GM10248 (cell line): Measurements from ENCODE around the gene ELAVL1.

Experiments used
- CTCF ChIA-PET: fragments of 300-600 bp; sonication (Branson Sonifier 250); formaldehyde crosslinking; extraction: SDS; loops from one replicate; lab custom pipeline; 2021; ENCODE audit warnings: antibody characterized with exemption; lab: Yijun Ruan, JAX
- POLR2A ChIA-PET: fragments of 350-650 bp; sonication (Branson Sonifier 250); formaldehyde crosslinking; extraction: SDS; loops from one replicate; lab custom pipeline; 2020; ENCODE audit warnings: antibody characterized with exemption; lab: Yijun Ruan, JAX
- DNase-seq: peaks from one replicate; pipeline ENCODE4 v3.0.0; 2012; ENCODE audit errors: extremely low spot score
- CTCF ChIP-seq: IDR thresholded peaks from 2 replicates; pipeline ENCODE4 v1.5.1; 2012; ENCODE audit warnings: mild to moderate bottlenecking, low read depth; ENCODE audit errors: extremely low read depth, missing control alignments, control extremely low read depth

The ELAVL1 gene

GRCh38 chr19:8023371-8023770 lies 17.9 kb upstream of the ELAVL1 start:
- CTCF ChIA-PET, result interaction anchor here (2.3 kb wide), 1 partner anchor 21 kb away, joined by 6 read pairs; no protein-coding TSS in a partner anchor
- no peak for TF ChIP-seq CTCF
- DNase-seq, result no peak
- POLR2A ChIA-PET, result no interaction called here

DNA sequence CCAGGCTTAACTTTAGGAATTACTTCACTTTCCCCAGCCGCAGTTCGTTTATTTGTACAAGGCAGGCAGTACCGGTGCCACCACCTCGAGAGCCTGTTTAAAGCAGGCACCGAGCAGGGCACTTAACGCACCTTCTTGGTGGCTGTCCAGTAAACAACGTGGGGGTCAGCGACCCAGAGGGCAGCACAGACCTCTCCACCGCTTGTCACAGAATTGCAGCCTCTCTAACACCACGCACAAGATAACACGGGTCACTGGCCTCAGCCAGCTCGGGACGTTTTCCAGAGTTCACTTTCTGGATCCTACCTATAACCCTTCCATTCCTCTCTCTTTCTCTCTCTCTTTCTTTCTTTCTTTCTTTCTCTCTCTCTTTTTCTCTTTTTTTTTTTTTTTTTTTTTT lies 16.8 kb upstream of the ELAVL1 start:
- TF ChIP-seq CTCF, result no peak
- POLR2A ChIA-PET, result no interaction called here
- no peak for DNase-seq
- CTCF ChIA-PET, result no interaction called here

DNA sequence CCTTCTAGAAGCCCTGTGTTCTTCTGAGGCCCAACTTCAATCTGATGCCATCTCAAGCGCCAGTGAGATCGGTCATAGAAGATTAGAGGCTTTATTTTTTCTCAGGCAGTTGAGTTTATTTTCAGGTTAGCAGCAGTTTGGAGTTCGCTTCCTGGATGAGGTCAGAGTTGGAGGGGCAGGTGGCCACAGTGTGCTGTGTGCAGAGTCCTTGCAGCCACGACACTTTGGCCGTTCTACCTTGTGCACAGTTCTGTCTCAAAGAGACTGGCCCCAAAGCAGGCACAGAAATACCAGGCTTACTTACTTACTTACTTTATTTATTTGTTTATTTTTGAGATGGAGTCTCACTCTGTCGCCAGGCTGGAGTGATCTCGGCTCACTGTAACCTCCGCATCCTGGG lies 15.9 kb upstream of the ELAVL1 start:
- TF ChIP-seq CTCF, result no peak
- DNase-seq, result no peak
- POLR2A ChIA-PET, result no interaction called here
- CTCF ChIA-PET, result no interaction called here

DNA sequence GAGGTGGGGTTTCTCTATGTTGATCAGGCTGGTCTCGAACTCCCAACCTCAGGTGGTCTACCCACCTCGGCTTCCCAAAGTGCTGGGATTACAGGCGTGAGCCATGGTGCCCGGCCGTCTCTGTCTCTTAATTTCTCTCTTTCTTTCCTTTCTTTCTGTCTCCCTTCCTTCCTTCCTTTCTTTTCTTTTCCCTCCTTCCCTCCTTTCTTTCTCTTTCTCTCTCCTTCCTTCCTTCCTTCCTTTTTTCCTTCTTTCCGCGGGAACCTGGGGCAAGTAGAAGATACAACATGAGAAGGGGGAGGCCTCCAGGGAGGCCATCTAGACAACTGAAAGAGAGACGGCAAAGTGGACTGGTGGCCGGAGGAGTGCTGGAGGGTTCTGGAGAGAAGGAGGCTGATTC lies 15.2 kb upstream of the ELAVL1 start:
- POLR2A ChIA-PET, result no interaction called here
- CTCF ChIA-PET, result no interaction called here
- TF ChIP-seq CTCF, result no peak
- no peak for DNase-seq

- ChIA-PET CTCF (interaction anchor here (1.0 to 2.9 kb wide), 4 partner anchors 8 to 23 kb away, joined by 3 to 11 read pairs (median 4); no protein-coding TSS in a partner anchor), POLR2A (no interaction called here)
- DNase-seq, result peak; percentile 75
- TF ChIP-seq CTCF, result peak; percentile 66
Measured at GRCh38 chr19:8017808-8018207, 12.4 kb upstream of the ELAVL1 start.

DNA sequence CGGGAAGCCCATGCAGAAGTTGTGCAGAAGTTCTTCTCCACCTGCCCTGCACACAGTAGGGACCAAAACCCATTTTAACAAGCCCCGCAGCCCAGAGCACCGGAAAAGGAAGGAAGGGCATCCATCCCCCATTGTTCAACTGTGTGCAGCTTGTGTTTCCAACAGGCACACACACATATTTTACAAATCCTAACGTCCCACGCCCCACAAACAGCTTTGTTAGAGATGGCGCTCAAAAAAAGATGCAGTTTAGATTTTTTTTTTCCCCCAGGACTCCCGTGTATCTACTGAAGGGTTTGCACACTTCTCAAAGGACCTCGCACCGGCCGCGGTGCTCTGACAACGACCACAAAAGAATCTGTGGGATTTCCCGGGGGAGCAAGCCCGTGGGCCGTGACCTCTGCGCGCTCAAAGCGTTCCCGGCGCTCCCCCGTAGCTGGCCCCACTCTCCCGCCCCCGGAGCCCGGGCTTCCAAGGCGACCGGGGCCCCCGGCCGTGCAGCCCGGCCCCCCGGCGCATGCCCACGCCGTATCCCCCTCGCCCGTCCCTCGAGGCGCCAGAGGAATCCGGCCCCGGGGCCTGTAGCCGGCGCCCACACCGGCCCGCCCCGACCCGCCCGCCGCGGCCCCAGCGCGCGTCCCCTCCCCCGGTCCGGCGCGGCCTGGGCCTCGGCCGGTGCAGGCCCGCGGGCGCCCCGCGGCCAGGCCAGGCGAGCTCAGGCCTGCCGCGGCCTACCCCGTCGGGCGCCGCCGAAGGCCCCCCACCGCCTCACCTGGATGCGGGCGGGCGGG lies 523 bp downstream of the ELAVL1 start:
- no peak for DNase-seq
- CTCF ChIA-PET, result interaction anchor here (1.6 to 2.8 kb wide), 4 partner anchors 10 to 61 kb away, joined by 3 to 15 read pairs (median 7); partner anchors contain the start of gene TIMM44
- POLR2A ChIA-PET, result interaction anchor here (0.6 kb wide), 1 partner anchor 182 kb away, joined by 3 read pairs; no protein-coding TSS in a partner anchor
- no peak for TF ChIP-seq CTCF
